Liver (tissue), 9 donors: ENCODE data around the gene NCLN. TPM values are rescaled to one million over a fixed set of nuclear protein-coding genes. Genes with fewer than 3 reads are reported as not detected.

ENCODE experiments used
- DNase-seq: peaks from one replicate; pipeline ENCODE4 v3.0.0-alpha.2; 2017; ENCODE audit warnings: low spot score
- H3K27ac ChIP-seq, 2 donors: one replicate each; pipeline ENCODE4 v1.7.0; 2013; ENCODE audit warnings: inconsistent platforms in 2 of 2, low read length in 2 of 2, control low read depth in 1 of 2, low read depth in 1 of 2, mild to moderate bottlenecking in 1 of 2
- H3K27me3 ChIP-seq, 4 donors: one replicate each; pipeline versions ENCODE4 v1.6.1 to v1.7.0; 2013; ENCODE audit warnings: low read length in 3 of 4, inconsistent platforms in 1 of 4, mild to moderate bottlenecking in 1 of 4, moderate library complexity in 1 of 4; ENCODE audit not compliant: control insufficient read depth in 4 of 4, insufficient read depth in 4 of 4
- H3K36me3 ChIP-seq, 4 donors: one replicate each; pipeline versions ENCODE4 v1.6.1 to v1.7.0; 2013; ENCODE audit warnings: low read length in 3 of 4, mild to moderate bottlenecking in 3 of 4, low read depth in 1 of 4, moderate library complexity in 1 of 4; ENCODE audit not compliant: control insufficient read depth in 4 of 4, insufficient read depth in 3 of 4
- H3K4me1 ChIP-seq, 4 donors: one replicate each; pipeline versions ENCODE4 v1.6.1 to v1.7.0; 2013; ENCODE audit warnings: low read length in 3 of 4, mild to moderate bottlenecking in 3 of 4, moderate library complexity in 1 of 4; ENCODE audit not compliant: control insufficient read depth in 4 of 4, insufficient read depth in 4 of 4
- H3K4me3 ChIP-seq, 3 donors: one replicate each; pipeline versions ENCODE4 v1.6.1 to v1.7.0; 2013; ENCODE audit warnings: low read length in 3 of 3, control low read depth in 1 of 3, low read depth in 1 of 3, mild to moderate bottlenecking in 1 of 3
- H3K9ac ChIP-seq, 2 donors: one replicate each; pipeline ENCODE4 v1.7.0; 2013; ENCODE audit warnings: low read length in 2 of 2, mild to moderate bottlenecking in 2 of 2, moderate library complexity in 2 of 2, control low read depth in 1 of 2, low read depth in 1 of 2
- H3K9me3 ChIP-seq, 4 donors: one replicate each; pipeline versions ENCODE4 v1.6.1 to v1.7.0; 2013; ENCODE audit warnings: low read length in 3 of 4; ENCODE audit not compliant: control insufficient read depth in 4 of 4
- CTCF ChIP-seq: fragments of 150-350 bp; IDR thresholded peaks from 2 replicates; pipeline ENCODE4 v1.5.1; 2017; ENCODE audit warnings: improper control_type of control experiment, low read depth, low read length; ENCODE audit not compliant: missing input control
- FOXA2 ChIP-seq: IDR thresholded peaks from 2 replicates; pipeline ENCODE4 v1.6.1; 2016; ENCODE audit warnings: antibody characterized with exemption
- GABPA ChIP-seq, 2 donors: IDR thresholded peaks in 1 of 2; conservative IDR thresholded peaks in 1 of 2; 2 replicates each; pipeline ENCODE4 v1.6.1; 2016; ENCODE audit warnings: antibody characterized with exemption in 2 of 2, mild to moderate bottlenecking in 1 of 2, moderate library complexity in 1 of 2
- HNF4A ChIP-seq, 2 donors: conservative IDR thresholded peaks; 2 replicates each; pipeline ENCODE4 v1.6.1; 2016; ENCODE audit warnings: antibody characterized with exemption in 2 of 2, mild to moderate bottlenecking in 2 of 2
- HNF4G ChIP-seq: IDR thresholded peaks from 2 replicates; pipeline ENCODE4 v1.6.1; 2016; ENCODE audit warnings: antibody characterized with exemption
- JUND ChIP-seq, 2 donors: IDR thresholded peaks; 2 replicates each; pipeline ENCODE4 v1.6.1; 2016; ENCODE audit warnings: antibody characterized with exemption in 2 of 2
- MAX ChIP-seq: IDR thresholded peaks from 2 replicates; pipeline ENCODE4 v1.6.1; 2016; ENCODE audit warnings: antibody characterized with exemption
- NR2F2 ChIP-seq: IDR thresholded peaks from 2 replicates; pipeline ENCODE4 v1.6.1; 2016; ENCODE audit warnings: antibody characterized with exemption
- RAD21 ChIP-seq, 2 donors: IDR thresholded peaks; 2 replicates each; pipeline ENCODE4 v1.6.1; 2016; ENCODE audit warnings: antibody characterized with exemption in 2 of 2, mild to moderate bottlenecking in 2 of 2
- REST ChIP-seq: IDR thresholded peaks from 2 replicates; pipeline ENCODE4 v1.6.1; 2016; ENCODE audit warnings: antibody characterized with exemption, mild to moderate bottlenecking
- RXRA ChIP-seq, 2 donors: IDR thresholded peaks; 2 replicates each; pipeline ENCODE4 v1.6.1; 2017 to 2018; ENCODE audit warnings: antibody characterized with exemption in 2 of 2, mild to moderate bottlenecking in 1 of 2
- SP1 ChIP-seq: IDR thresholded peaks from 2 replicates; pipeline ENCODE4 v1.6.1; 2018; ENCODE audit warnings: antibody characterized with exemption, mild to moderate bottlenecking
- TAF1 ChIP-seq: conservative IDR thresholded peaks from 2 replicates; pipeline ENCODE4 v1.6.1; 2016; ENCODE audit warnings: antibody characterized with exemption, mild to moderate bottlenecking
- ZBTB33 ChIP-seq: IDR thresholded peaks from 2 replicates; pipeline ENCODE4 v1.6.1; 2016; ENCODE audit warnings: antibody characterized with exemption
- WGBS: extraction: QIAGEN DNeasy Blood & Tissue Kit; methylation state at CpG from one replicate; pipeline ENCODE4 v1.1.7; 2013; 5-methylcytosine and 5-hydroxymethylcytosine counted together
- polyA plus RNA-seq, 2 donors: library from polyadenylated mRNA; stranded (reverse) in 1 of 2; unstranded in 1 of 2; fragments of 200-250 nt in 1 of 2; fragments of >200 nt in 1 of 2; fragmentation: Nextera tagmentation in 1 of 2; extraction: Ambion mirVana in 1 of 2; gene quantifications; one replicate each; pipeline versions ENCODE4 v1.2.1 to v1.2.3, GENCODE V29; 2013 to 2015
- total RNA-seq, 2 donors: library from RNA; depleted of rRNA; stranded (reverse); fragments of >200 nt; gene quantifications; one replicate each; pipeline ENCODE4 v1.2.3, GENCODE V29; 2014
- donor health status: healthy.
- donor health status: healthy.
- donor health status: healthy.
- donor health status: healthy.
- donor health status: healthy.

NCLN gene
- total and polyA plus RNA-seq, 4 donors = 29.5 to 50.8 (median 38.4) TPM

GRCh38 chr19:3239367-3239766 is 53.6 kb downstream of the NCLN start (continued):
- TF ChIP-seq CTCF (no peak), TAF1 (no peak), NR2F2 (no peak)

GRCh38 chr19:3243819-3244700 is 58.3 kb downstream of the NCLN start:
- no peak overlapping the region for H3K4me3 ChIP-seq
- H3K27me3 ChIP-seq = no peaks in the 10 kb centered on the region
- no peaks in the 10 kb centered on the region for H3K9me3 ChIP-seq
- DNase-seq = peak; percentile 62
- no peaks in the 10 kb centered on the region for H3K36me3 ChIP-seq
- no peak for TF ChIP-seq NR2F2
- peak; percentile 99 for TF ChIP-seq REST
- H3K4me1 ChIP-seq = no peaks in the 10 kb centered on the region
- 41% methylated on average over 23 of the region's 23 CpGs for WGBS
- H3K27ac ChIP-seq = no peak overlapping the region
- no peak overlapping the region for H3K9ac ChIP-seq

- Histone ChIP-seq H3K27ac (no peak overlapping the region), H3K27me3 (no peaks in the 10 kb centered on the region), H3K9ac (no peak overlapping the region), H3K4me1 (no peaks in the 10 kb centered on the region), H3K36me3 (no peaks in the 10 kb centered on the region), H3K4me3 (no peak overlapping the region), H3K9me3 (no peaks in the 10 kb centered on the region)
- DNase-seq = no peak
- WGBS = 91% methylated on average over 9 of the region's 9 CpGs
- TF ChIP-seq REST (no peak), FOXA2 (no peak), HNF4A (conservative IDR thresholded peaks at IDR 0.05) (no peak), TAF1 (no peak), RXRA (IDR thresholded peaks at IDR 0.05) (no peak), GABPA (IDR thresholded peaks at IDR 0.05 in 1 of 2, conservative IDR thresholded peaks at IDR 0.05 in 1 of 2) (no peak), MAX (no peak), RAD21 (IDR thresholded peaks at IDR 0.05) (no peak), NR2F2 (no peak), JUND (IDR thresholded peaks at IDR 0.05) (no peak), SP1 (no peak), ZBTB33 (no peak), CTCF (no peak), HNF4G (no peak)
Observed at GRCh38 chr19:3245050-3245449, 59.3 kb downstream of the NCLN start.
